Activated CD4-positive, alpha-beta T cell treated with anti-CD3 and anti-CD28 coated beads, Interleukin-2, amount 50 U/mL, for 16 hours (primary cell): ENCODE data around the gene WDR44.
"Not testable (repeated sequence)": the region's sequence is repeated elsewhere in the genome, so short reads cannot be mapped to it uniquely, and the experiment has no call there.

ENCODE experiments used
- DNase-seq: peaks from one replicate; pipeline ENCODE4 v3.0.0-alpha.2; 2020

The WDR44 gene

DNA sequence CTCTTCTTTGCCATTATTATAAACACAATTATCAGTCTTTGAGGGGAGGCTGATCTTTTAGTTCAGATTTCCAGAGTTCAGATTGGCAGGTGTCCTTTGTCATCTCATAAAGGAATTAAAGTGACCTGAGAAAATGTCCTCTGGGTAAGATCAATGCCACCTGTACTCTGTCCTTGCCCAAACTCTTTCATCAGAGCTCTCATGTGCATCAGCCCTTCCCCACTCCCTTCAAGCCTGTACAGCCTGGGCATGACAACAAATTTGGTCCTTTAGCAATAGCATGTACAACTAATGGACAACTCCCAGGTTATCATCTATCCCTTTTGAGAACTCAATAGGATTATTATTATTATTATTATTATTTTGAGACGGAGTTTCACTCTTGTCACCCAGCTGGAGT is 140.8 kb downstream of the WDR44 start:
- not testable (repeated sequence) for DNase-seq

DNA sequence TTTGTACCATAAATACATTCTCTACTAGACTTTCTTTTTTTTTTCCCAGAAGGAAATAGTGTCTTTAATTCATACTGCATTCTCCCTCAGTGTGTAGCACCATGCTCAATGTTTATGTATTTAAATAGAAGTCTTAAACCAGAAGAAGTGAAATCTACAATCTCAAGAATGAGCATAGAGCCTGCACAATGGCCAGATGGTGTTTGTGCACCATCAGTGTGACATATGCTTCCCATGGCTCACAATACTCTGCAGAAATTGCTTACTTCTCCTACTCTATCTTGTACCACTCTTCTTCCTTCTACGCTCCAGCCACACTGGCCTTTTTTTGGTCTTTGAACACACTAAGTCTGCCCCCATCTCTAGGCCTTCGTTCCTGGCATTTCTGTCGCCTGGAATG is 147.1 kb downstream of the WDR44 start:
- DNase-seq = no peak

DNA sequence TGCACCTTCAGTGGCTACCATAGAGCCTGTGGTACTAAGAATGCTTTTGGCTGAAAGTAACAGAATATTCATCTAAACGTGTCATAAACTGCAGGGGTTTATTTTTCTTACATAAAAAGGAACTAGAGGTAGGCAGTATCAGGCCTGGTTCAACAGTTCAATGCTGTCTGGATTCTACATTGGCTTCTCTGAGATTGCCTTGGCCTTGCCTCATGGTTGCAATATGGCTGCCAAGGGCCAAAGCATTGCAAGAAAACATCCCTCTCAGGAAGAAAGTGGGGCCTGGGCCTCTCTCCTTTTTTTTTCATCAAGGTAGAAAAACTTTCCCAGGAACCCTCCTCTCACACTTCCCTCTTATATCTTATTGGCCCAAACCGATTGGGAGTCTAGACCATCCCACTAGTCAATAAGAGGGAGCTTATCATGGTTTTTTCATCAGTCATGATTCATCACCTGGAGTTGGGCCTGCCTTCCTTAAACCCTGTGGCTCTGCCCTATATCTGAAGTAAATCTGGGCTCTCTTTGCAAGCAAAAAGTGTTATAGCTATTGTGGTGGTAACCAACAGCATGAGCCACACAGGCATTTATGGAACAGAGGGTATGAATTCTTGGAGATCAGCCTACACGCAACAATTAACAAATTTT is 147.9 kb downstream of the WDR44 start:
- DNase-seq = no peak

DNA sequence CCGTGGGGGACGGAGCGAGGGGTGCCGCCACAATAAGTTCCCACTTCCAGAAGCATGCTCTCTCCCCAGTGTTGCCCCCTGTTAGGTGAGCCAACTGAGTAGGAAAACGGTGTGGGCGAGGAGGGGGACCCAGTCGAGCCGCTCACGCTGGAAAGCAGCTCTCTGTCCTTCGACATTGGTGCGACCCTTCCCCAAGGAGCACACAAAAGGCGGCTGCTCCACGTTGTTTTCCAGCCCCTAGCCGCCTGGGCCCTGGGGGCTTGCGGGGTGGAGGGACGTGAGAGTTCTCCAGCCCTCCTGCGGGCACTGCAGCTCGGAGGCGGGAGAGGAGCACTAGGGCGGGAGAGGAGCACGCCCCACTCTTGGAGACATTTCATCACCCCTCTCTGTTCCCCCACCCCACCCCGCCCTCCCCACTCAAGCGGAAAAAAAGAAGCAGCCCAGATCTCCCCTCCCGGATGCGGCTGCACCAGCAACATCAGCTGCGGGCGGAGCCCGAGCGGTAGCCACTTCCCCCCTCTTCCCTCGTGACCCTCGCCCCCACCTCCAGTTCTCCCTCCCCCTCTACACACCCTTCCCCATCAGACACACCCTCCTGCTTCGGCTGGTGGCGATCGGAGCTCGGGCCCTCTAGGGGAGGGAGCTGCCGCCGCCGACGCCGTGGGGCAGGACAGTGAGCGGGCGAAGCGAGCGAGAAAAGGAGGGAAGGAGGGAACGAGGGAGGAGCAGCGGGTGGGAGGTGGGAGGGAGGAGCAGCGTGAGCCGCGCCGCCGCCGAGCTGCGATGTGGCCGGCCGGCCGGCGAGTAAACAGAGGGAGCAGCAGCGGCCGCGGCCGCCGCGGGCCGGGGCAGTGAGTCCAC is 149.4 kb downstream of the WDR44 start, which contains the start of gene DOCK11:
TSS of gene DOCK11 (plus strand) at position 755 of the 861 bp plus-strand sequence. CDS start 157 bp downstream, outside the sequence.
- DNase-seq = peak; percentile 87

DNA sequence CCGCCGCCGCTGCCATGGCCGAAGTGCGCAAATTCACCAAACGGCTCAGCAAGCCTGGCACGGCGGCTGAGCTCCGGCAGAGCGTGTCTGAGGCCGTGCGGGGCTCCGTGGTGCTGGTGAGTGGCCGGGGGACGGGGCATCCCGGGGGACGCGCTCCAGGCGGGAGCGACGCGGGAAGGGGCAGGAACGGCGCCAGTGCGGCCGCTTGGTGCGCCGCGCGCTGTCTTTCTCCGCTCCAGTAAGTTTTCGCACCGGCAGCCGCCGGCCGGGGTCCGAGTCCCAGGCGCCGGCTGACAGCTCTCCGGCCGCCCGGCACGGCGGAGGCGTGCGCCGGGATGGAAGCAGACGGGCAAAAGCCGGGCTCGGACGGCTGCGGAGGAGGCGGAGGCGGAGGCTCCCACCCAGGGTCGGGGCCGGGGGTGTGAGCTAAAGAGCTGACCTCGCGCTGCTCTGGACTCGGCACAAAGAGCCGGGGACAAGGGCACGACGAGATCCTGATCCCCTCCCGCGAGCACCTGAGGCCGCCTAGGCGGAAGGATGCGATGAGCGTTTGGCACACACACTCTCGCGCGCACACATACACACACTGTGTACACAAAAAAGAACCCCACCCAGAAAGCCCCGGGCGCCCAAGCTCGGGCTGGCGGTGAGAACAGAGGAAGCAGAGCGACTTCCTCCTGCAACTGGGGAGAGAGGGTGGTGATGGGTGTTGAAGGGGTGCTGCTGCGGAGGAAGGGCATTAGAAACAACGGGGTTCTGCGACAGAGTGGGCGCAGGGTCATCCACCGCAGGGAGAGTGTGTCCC is 150.3 kb downstream of the WDR44 start:
- DNase-seq = peak; percentile 84

DNA sequence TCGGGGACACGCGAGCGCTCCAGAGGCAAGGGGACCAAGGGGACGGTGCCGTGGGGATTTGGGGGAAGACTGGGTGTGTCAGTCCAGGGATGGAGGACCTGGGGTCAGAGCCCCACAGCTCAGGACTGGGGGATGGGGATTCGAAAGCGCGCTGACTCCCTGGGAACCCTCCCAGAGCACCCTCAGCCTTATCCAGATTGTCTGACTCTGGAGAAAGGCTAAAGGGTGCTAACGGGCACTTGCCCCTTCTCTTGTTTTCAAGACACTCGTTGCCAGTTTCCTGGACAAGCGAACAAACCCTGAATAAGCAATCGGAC is 150.8 kb downstream of the WDR44 start:
- no peak for DNase-seq

DNA sequence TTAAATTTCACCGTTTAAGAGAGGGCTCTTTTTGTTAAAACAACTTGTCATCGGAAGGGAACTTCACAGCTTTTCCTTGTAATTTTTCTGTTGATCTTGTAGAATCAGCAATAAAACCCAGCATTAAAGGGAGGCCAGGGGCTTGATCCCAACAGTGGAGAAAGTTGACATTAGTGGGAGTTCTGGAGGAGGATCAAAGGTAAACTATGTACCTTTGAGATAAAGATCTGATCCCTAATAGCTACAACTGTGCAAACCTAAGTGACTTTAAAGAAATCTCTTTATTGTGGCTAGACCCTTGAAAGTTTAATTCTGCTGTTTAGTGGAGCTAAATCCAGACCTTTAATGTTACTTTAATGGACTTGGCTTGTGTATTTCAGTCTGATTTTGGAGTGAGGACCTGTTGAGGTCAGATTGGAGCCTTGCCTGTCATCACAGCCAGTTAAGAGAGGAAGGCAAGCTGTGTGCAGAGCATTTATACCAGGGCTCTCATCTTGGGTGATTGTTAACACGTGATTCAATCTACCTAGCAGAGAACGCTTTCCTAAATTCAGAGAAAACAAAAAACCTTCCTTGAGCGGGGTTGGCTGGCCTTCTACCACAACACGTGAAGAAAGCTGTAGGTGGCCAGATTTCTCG is 151.4 kb downstream of the WDR44 start:
- DNase-seq = peak; percentile 54

DNA sequence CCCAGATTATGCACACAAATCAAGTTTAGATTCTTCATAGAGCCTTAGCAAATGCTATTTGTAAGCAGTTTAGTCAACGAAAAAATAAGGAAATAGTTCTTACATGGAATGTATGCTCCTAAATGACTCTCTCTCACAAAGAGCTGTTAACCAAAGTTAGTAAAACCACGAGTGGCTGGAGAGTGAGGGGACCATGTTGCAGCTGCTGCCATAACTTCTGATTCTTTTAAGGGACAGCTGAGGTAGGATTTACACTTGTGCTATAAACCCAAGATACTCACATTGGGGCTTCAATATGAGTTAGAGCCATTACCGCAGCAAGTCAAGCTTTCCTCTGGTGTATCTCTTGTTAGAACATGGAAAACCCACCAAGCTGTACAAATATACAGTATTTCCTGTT is 152.4 kb downstream of the WDR44 start:
- no peak for DNase-seq

DNA sequence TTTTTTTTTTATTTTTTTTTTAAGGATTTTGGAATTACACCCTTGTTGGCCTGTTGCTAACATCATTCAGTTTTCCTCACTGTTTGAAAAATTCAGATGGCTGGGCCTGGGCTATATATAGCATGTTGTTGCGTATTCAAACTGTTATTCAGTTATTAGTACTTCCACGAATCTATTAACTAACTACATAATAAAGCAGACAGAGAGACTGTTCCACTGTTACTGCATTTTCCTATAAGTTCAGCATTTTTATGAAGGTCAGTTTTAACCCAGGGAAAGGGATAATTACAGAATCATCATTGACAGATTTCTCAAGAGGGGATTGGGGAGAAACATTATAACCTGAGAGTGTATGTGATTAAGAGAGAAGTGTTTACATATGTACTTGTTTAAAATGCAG is 152.8 kb downstream of the WDR44 start:
- no peak for DNase-seq

DNA sequence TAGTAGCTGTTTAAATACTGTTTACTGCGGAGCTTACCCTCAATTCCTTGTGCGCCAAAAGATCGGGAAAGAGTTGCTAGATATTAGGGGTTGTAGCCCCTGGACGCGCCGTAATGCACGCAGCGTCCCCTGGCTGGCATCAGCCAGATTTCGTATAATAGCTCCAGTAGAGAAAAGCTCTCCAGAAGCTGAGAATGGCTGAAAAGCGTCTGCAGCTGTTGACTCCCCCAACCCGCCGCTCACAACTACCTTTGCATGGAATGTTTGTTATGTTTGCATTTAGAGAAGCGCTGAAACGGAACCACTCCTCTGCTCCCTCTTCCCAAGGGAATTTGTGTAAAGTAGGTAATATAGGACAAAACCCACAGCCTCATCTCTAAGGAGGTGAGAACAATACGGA is 153.4 kb downstream of the WDR44 start:
- DNase-seq = no peak
